Measurements from ENCODE around the gene MSANTD1.

The MSANTD1 gene

DNA sequence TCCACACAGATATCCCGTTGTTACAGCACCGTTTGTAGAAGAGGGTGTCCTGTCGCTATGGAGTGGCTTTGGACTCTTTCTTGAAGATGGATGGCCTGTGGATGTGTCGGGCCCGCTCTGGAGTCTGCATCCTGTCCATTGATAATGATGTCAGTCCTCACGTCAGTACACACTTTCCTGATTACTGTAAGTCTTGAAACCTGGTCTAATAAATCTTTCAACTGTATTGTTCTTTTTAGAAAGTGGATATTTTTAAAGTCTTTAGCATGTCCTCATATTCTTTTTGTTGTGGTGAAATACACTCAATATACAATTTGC lies 14.9 kb downstream of the MSANTD1 start:
- no peak for DNase-seq (ENCODE audit: low read depth)

GRCh38 chr4:3266076-3266475 lies 17.1 kb downstream of the MSANTD1 start:
- DNase-seq (ENCODE audit: low read depth): no peak

GRCh38 chr4:3267576-3268394 lies 18.8 kb downstream of the MSANTD1 start:
- DNase-seq (ENCODE audit: low read depth): no peak

DNA sequence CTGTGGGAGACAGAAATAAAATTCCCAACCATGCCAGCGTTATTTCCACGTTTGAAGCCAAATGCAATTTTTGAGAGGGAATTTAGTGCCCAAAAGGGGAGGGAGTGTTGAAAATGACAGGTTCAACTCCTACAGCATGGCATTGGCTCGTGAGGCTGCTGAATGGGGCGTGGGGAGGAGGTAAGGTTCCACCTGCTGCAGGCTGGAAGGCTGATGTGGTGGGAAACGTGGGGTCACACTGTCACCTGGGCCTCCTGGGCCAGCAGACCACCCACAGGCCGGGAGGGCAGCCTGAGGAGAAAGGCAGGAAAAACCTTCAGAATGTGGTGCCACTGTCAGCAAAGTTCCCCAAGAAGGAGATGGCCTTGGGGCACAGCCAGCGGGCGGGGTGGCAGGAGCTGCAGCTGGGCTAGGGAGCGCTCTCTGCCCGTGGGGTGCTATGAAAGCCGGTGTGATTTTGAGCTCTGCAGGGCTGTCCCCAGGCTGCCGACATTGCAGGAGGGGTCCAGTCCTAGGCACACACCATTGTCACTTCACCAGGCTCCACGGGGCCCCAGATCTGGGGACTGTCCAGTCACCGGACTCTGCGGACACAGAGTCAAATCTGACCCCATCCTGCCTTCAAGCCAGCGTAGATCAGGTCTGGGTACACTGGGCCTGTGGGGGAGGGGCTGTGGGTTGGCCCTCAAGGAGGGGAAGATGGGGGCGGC lies 19.6 kb downstream of the MSANTD1 start:
- DNase-seq (ENCODE audit: low read depth): no peak

DNA sequence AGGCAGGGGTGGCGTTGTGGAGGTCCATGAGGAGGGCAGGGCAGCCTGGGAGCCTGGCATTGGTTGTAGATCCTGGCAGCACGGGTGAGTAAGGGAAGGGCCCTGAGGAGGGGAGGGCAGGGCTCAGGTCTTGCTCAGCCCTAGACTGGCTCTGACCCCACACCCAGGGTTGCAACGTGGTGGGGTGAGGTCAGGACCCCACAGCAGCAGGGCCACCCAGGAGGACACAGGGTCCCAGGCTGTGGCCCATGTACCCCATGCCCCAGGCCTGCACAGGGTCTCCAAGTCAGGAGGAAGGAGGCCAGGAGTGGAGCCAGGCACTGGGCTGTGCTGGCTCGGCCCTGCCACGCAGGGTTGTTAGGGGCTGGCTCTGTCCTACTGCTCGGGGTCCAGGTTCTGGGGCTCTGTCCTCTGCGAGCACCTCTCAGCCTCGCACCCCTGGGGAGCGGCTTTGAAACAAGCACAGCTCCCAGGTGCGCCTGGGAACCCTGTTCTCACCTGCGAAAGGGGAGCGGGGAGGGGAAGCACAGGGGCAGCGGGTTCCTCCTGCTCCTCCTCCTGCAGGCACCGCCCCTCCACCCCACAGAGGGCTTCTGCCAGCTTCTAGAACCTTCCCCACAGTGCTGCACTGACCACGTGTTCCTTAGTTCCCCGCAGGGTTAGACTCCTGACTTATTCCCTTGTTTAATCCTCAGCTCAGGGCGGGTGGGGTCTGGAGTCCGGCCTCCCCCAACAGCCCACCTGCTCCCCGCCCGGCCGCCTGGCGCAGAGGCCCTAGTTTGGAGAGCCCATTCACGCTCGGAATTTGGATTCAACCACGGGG lies 20.4 kb downstream of the MSANTD1 start:
- no peak for DNase-seq (ENCODE audit: low read depth)

DNA sequence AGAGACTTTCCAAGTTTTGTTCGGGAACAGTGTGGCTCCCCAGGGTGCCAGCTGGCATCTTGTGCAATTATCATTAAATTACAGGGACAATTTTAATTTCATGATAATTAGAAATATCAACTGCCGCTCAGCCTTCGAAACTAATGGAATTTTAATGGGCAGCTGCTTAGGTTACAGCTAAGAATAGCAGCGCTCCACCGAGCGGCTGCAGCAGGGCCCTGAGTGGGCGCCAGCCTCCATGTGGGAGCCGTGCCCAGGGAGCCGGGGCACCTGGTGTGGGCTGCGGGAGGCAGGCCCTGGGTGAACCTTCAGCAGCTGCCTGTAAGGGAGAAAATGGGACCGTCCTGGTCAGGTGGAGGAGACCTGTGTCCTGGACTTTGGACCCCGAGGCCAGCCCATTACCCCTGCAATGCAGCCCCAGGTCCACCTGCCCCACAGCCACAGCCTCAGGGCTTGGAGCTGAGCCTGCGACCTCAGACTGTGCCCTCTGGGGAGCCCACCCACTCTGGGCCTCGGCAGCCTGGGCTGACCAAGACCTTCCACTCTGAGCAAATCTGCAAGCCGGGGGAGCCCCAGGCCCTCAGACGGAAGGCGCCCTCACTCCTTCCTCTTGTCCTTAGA lies 21.1 kb downstream of the MSANTD1 start:
- DNase-seq (ENCODE audit: low read depth): no peak

DNA sequence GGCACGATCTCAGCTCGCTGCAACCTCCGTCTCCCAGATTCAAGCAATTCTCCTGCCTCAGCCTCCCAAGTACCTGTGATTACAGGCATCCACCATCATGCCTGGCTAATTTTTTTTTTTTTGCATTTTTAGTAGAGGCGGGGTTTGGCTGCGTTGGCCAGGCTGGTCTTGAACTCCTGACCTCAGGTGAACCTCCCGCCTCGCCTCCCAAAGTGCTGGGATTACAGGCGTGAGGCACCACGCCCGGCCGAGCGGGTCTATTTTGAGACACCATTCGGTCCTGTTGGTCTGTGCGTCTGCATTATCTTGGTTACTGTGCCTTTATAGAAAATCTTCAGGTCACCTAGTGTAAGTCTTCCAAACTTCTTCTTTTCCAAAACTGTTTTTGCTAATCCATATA lies 22.2 kb downstream of the MSANTD1 start:
- no peak for DNase-seq (ENCODE audit: low read depth)

GRCh38 chr4:3276986-3277385 lies 28.0 kb downstream of the MSANTD1 start:
- DNase-seq (ENCODE audit: low read depth): no peak

DNA sequence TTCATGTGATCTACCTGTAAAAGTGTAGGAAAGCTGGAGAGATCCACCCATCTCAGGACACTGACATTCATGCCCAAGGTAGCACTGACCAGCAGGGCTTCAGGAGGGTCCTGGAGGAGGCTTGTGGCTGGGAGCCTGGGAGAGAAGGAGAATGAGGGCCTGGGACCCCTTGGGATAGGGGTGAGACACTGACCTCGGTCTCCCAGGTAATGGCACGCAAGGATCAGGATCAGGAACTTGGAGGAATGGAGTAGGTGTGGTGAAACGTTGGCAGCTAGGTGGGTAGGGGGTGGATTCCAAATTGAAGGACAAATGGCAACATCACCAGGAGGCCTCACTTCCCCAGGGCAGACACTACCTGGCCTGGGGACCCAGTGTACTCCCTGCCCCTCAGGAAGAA lies 31.5 kb downstream of the MSANTD1 start:
- DNase-seq (ENCODE audit: low read depth): no peak

GRCh38 chr4:3283483-3283882 lies 34.5 kb downstream of the MSANTD1 start:
- DNase-seq (ENCODE audit: low read depth): no peak

DNA sequence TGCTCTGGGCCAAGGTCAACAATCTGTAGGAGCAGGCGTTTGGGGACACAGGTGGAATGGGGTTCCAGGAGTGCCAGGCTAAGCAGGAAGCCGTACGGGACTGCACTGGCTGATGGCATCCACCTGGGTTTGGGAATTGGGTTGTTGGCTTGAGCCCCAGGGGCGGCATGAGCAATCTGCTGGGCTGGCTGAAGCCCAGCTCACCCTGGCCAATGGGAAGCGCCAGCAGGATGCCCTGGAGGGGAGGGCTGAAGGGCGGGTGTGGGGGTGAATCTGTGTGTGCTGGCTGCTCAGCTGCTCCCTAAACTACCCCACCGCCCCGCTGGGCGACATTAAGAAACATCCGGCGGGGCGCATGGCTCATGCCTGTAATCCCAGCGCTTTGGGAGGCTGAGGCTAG lies 35.0 kb downstream of the MSANTD1 start:
- no peak for DNase-seq (ENCODE audit: low read depth)

- DNase-seq (ENCODE audit: low read depth): no peak
Measured at GRCh38 chr4:3284734-3285557, 36.0 kb downstream of the MSANTD1 start.

DNA sequence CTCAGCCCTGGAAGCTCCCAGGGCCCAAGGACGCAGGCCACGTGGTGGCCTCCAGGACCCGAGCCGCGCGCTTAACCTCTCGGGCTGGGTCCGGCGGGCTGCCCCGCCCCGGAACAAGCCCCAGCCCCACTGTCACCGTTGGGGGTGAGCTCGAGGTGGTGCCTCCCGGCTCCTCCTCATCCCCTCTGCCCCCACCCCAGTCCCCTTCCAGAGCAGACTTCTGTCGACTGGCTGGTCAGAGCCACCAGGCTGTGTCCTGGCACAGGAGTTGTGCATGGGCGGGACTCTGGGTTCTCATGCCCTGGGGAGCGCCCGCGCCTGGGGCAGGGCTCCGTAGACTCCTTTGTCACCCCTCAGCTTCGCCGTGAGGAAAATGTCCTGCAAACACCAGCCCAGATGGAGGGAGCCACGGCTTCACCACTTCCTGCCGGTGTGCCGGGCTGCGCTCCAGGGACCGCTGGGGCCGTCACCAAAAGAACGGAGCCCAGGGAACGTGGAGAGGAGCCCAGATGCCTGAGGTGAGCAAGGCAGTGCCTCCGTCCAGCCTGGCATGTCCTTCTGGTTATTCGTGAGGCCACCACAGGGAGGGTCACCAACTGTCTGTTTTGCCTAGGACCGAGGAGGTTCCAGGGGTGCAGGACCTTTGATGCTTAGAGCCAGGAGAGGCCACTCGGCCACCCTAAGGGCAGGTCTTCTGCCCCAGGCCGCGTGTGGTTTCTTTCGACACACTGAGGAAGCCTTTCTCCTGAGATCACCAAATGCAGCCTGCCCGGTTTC lies 36.8 kb downstream of the MSANTD1 start:
- no peak for DNase-seq (ENCODE audit: low read depth)

DNA sequence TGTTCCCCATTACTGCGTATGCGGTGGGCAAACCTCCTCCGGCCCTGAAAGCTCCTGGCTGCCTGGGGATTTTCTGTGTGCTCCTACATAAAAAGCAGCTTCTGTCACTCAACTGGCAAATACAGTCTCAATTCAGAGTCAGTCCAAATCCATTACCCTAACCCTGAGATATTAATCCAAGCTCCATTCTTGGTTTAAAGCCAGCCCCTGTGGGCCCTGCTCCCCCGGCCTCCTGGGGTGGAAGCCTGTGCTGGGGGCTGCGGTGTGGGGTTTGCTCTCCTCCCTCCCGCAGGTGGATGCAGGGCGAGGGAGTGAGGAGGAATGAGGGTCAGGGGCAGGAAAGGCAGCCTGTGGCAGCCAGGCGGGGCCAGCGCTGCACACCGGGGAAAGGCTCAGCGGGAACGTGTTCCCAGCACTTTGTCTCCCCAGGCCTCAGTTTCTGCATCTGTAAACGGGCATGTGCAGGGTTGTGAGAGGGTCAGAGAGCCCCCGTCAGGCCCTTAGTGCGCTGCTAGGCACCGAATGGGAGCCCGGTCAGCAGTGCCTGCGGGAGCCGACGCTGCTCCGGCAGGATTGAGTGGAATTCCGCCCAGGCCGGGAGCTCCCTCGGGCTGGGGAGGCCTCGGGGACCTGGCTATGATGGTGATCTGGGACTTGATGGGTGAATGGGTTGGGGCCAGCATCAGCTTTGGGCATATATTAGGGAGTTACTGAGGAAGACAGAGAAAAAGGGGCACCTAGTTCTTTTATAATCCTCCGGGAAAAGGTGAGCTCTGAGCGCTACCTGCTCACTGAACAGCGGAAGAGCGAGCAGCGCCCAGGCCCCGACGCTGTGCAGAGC lies 37.6 kb downstream of the MSANTD1 start:
- DNase-seq (ENCODE audit: low read depth): no peak

DNA sequence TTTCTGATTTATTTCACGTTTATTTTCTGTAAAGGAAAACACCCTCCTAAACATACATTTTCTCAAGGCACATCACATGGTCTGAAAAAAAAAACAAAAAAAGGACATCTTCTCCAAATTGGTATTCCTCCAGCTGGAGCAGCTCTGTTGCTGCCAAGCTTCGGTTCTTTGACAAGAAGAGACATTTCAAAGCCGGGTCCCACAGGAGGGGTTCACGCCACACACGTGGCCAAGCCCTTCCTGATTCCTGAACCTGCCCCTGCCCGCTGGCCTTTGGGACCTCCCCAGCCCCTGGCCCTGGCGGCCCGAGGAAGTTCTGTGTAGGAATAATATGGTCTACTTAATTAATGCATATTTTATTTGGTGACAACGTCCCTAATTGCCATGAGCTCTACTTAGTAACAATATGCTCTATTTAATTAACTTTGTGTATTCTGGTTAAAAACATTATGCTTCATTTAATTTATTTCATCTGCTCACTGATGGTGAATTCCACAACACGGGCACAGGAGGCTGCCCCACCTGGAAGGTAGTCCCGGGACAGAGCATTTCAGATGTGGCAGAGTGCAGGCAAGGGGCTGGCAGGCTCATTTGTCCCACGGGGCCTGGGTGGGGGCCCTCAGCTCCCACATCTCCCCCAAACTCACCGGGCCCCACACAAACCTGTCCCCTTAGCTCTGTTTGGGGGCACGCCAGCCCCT lies 38.5 kb downstream of the MSANTD1 start:
- DNase-seq (ENCODE audit: low read depth): no peak

DNA sequence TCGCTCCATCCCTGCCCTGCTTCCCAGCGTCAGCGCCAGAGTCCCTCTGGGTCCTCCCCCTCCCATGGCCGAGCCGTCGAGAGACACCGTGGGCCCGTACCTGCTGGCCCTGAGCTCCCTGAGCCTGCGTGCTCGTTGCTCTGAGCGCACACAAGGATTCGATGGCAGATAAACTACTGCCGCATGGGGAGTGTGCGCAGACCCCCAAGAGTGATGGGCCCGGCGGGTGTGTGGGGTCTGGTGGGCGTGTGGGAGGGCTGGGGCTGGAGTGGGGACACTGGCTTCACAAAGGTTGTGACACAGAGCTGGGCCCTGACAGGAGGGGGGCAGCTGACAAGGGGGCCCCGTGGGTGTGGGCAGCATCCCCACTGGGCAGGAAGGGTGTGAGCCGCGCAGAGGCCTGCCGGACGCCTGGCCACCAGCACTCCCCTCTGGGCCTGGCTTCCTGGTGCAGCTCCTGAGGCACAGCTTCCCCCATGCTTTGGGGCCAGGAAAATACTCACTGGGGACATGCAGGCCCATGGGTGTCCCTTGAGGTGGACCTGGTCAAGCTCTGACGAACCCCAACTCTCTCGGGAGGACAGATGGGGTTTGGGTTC lies 39.1 kb downstream of the MSANTD1 start:
- no peak for DNase-seq (ENCODE audit: low read depth)

GRCh38 chr4:3288571-3289094 lies 39.7 kb downstream of the MSANTD1 start:
- DNase-seq (ENCODE audit: low read depth): no peak

GRCh38 chr4:3290476-3290875 lies 41.5 kb downstream of the MSANTD1 start:
- DNase-seq (ENCODE audit: low read depth): no peak

All from stimulated activated CD8-positive, alpha-beta memory T cell treated with anti-CD3 and anti-CD28 coated beads, Interleukin-15, amount 100 ng/mL, for 24 hours (primary cell).